Measurements from ENCODE around the gene PODNL1. TPM values are rescaled to one million over a fixed set of nuclear protein-coding genes. Genes with fewer than 3 reads are reported as not detected.
A peak's percentile ranks its signal among the peaks of the same experiment; 100 is the strongest.

Gene PODNL1
- total RNA-seq, 1 experiment from 2014 or later, result 0.37 TPM

DNA sequence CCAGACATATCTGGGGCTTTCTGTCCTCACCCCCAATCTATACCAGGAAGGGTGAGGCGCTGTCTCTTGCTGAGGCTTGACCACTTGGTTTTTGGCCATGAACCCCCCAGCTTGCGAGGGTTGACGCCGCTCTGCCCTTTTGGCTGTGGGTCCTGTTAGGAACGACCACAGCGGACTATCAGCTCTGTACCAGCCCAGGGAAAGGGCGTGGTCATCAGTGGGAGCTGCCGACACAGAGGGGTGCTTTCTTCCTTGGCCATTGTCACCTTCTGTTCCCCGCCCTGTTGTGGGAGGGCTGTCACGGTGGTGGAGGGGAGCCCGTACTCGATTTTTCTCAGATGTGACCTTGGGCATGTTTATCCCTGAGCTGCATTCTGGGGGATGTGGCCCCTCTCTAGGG is 19.8 kb upstream of the PODNL1 start:
- no peak for DNase-seq (ENCODE audit: low read depth)

DNA sequence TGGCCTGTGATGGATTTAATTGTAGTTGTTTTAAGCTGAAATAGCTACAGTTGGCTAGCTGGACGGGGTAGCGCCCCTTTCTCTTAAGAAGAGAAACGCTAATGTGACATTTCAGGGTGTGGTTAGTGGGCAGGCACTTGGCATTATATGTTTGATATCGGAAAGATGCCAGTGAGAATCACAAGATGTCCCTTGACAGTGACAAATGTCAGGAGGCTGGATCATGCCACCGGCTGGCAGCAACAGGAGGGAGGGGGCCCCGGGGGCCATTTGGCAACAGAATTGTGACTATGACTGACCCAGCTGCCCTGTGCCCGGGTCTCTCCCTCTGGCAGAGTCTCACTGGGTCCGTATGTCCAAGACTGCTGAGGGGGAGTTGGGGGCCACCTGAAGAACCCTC is 18.8 kb upstream of the PODNL1 start:
- no peak for DNase-seq (ENCODE audit: low read depth)

DNA sequence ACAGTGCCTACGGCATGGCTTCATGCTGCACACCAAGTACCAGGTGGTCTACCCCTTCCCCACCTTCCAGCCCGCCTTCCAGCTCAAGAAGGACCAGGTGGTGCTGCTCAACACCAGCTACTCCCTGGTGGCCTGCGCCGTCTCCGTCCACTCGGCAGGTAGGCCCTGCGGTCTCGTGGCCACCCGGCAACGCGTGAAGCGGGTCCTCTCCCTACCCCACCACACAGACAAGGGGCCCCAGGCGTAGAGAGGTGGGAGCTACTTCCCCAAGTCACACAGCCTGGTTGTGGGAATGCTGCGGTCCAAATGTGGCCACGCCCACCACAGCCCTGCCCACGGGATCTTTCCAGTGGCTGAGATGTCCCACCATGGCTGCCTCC is 18.1 kb upstream of the PODNL1 start:
- DNase-seq (ENCODE audit: low read depth), result no peak

DNA sequence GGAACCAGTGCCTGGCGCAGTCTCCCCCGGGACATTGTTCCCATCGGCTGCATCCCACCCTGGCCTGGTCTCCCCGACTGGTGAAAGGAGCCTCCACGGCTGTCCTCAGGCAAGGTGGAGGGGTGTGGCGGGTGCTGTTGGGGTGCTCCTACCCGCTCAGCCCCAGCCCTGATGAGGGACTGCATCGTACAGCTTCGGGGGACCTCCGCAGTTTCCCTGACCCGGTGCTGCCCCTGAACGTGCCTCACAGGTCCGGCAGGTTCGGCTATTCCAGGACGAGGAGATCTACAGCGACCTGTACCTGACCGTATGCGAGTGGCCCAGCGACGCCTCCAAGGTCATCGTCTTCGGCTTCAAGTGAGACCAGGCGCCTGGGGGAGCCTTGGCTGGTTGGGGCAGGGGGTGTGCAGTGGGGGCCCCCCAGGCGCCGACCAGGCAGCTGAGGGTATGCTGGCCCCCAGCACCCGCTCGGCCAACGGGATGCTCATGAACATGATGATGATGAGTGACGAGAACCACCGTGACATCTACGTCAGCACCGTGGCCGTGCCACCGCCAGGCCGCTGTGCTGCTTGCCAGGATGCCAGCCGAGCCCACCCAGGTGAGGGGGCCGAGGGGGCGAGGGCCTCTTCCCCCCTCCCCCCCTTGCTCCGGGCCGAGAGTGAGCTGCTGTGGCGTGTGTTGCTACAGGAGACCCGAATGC is 17.6 kb upstream of the PODNL1 start:
- DNase-seq (ENCODE audit: low read depth), result no peak

DNA sequence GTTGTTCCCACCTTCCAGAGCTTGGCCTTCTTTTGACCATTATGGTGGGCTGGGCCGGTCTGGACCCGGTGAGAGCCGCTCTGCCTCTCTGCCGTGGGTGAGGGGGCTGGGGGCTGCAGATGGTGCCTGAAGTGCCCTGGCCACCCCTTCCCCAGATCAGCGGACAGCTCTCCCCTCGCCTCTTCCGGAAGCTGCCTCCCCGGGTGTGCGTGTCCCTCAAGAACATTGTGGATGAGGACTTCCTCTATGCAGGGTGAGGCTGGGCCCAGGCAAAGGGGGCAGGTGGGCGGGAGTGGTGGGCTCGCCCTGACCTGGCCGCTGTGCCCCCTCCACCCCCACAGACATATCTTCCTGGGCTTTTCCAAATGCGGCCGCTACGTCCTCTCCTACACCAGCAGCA is 16.0 kb upstream of the PODNL1 start:
- DNase-seq (ENCODE audit: low read depth), result no peak

DNA sequence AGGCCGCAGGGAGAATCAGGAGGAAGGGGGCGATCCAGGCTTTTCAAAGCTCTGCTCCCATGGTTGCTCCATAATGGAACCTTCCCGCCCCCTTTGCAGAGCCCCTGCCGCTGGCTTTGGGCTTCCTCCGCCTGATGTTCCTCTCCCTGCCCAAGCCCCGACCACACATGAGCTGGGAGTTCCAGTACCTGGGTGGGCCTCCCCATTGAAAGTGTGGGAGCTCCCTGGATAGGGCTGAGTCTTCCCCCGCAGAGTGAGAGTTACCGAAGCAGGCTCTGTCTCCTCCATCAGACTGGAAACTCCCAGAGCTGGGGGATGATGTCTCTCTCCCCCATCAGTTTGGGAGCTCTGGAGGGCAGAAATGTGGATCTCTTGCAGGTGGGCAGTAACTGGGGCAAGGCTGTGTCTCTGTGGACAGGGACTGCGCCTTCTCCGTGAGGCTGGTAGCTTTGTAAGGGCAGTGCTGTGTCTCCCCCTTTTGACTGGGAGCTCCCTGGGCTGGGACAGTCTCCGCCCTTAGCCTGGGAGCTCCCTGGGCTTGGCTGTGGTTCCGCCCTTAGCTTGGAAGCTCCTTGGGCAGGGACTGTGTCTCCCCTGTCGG is 14.8 kb upstream of the PODNL1 start:
- peak; percentile 51 for DNase-seq (ENCODE audit: low read depth)

DNA sequence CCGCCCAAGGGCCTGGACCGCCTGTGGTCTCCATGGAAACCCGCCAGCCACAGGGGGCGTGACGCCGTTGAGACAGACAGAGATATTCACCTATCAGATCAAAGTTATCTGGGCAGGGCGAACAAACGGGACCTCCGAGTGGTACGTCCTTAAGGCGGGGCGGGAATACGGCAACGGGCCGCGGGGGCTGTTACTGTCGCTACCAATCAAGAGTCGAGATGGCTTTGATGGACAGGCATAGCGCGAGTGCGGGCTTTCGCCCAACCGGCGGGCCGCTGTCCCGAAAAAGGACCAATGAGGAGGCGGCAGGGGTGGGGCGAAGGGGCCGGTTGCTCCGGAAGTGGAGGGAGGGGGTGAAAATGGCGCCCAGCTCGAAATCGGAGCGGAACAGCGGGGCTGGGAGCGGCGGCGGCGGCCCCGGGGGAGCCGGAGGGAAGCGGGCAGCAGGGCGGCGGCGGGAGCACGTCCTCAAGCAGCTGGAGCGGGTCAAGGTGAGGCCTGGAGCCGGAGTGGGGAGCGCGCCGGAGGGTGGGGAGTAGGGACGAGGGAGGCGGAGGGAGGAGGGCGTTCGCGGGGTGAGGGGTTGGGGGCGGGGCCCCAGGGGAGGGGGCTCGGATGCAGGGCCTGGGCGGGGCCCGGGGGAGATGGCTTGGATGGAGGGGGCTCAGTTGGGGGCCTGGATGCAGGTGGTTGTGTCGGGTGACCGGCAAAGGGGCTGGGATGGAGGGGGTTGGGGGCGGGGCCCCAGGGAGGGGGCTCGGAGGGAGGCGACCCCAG is 14.1 kb upstream of the PODNL1 start, which contains the start of gene DCAF15:
TSS of gene DCAF15 (plus strand) at position 356 of the 777 bp plus-strand sequence. CDS start at position 360, 4 bp downstream.
- peak; percentile 99 for DNase-seq (ENCODE audit: low read depth)

DNA sequence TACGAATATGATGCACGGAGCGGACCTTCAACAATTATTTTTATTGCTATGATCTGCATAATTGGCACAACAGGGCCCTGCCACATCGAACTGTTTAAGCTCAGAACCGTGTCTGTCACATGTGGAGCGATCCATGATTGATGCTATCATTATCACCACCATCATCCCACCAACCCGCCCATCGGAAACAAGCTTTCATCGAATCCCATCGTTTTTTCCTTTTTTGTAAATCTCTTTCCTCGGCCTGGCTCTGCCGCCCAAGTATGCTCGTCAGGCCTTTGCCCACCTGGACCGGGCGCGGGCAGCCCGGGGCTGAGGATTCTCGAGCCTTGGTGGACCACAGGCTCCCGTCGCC is 13.6 kb upstream of the PODNL1 start:
- no peak for DNase-seq (ENCODE audit: low read depth)

DNA sequence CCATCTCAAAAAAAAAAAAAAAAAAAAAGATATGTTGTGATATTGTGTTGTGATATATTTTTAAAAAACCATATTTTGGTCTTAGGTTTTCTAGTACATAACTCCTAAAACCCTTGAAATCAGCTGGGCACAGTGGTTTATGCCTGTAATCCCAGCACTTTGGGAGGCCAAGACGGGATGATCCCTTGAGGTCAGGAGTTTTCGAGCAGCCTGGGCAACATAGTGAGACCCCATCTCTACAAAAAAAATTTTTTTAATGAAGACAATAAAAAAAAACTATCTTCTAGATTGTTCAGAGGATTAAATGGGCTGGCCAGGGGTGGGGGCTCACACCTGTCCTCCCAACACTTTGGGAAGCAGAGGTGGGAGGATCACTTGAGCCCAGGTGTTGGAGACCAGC is 12.8 kb upstream of the PODNL1 start:
- no peak for DNase-seq (ENCODE audit: low read depth)

DNA sequence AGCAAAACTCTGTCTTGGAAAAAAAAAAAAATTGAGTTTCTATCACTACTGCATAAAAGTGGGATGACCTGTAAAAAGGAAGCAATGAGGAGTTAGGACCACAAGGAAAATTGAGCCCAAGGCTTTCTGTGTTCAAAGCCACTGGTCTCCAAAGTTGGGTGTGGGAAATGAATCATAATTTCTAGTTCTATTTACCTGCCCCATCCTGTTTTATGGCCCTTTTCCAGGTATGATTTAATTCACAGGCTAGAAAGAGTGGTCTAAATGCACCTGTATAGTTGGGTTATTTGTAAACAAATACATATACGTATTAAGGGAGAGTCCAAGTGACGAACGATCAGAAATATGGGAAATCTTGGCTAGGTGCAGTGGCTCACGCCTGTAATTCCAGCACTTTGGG is 8.2 kb upstream of the PODNL1 start:
- DNase-seq (ENCODE audit: low read depth), result no peak

DNA sequence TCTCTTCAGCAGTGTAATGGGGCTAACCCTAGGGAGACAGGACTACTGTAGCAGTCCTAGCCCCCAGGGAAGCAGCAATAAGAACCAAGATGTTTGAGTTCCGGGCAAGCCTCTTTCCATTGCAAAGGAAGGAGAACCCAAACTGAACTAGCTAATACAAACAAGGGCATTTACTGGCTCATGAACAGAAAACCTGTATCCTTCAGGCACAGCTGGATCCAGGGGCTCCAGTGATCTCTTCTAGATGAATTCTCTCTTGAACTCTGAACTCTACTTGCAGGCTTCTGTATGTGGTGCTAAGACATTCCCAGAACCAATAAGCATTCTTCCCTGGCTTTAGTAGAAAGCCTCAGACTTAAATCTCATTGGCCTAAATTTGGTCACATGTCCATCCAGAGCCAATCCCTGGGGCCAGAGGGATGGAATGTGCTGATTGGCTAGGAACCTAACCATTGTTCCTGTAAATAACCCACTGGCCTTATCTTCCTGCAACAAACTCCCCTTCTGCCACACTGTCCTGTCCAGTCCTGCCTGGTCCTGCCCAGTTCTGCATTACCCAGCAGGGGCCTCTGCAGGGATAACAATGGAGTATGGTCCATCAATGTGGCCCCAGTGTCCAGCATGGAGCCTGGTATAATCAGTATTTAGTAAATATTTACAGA is 3.9 kb upstream of the PODNL1 start:
- peak; percentile 11 for DNase-seq (ENCODE audit: low read depth)

DNA sequence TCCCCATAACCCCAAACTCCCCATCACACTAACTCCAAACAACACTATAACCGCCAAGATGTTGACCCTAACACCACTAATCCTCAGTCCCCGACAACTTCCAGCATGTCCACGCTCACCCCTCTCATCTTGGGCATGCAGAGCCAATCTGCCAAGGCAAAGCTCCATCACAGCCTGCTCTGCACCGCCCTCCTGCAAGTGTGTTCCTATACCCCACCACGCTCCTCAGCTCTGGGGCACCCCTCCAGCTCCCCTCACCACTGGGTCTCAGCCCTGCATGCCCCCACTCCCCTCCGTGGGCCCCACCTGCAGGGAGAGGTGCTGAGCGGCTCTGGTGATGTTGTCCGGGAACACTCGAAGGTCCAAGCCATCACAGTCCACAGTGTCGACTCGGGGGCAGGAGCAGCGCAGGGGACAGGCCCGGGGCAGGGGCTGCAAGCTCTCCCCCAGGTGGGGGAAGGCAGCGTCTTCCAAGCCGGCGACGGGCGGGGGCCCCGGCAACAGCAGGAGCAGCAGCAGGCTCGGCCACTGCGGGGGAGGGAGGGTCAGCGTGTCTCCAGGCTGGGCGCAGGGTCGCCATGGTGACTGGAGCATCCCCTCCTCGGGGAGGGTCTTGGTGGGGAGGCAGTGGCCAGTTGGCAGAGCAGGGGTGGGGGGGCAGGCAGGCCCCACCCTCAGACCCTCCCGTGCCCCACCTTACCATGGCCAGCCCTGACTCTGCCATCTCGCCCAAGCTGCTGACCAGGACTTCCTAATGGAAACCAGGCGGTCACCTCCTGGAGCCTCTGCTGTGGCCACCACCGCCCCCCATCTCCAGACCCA is 527 bp downstream of the PODNL1 start:
- DNase-seq (ENCODE audit: low read depth), result no peak

DNA sequence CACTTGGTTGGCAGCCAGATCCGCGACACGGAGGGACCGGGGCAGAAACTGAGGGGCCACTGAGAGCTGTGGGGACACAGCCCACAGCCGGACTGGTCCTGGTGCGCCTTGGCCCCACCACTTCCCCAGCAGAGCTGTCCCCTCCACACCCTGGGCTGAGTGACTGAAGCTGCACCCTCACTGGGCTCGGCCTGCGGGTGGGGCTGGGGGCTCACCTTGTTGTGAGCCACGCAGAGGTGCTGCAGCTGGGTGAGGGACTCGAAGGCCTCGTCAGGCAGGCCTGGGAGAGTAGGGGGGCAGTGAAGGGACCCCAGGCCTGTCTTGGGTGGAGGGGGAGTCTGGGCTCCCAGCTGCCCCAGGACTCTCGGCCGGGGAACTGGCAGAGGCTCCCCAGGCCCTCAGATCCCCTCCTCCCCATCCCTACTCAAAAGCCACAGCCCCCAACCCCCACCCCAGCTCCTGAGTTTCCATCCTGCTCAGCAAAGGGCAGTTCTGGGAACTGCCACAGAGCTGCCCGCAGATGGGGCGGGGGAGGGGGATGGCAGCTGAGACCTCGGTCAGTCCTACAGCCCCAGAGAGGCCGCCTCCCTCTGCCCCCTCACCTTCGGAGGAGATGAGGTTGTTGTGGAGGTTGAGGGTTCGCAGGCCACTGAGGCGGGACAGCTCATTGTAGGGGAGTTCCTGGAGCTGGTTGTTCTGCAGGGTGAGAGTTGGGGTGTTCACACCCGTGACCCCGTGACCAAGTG is 2.3 kb downstream of the PODNL1 start:
- DNase-seq (ENCODE audit: low read depth), result no peak

DNA sequence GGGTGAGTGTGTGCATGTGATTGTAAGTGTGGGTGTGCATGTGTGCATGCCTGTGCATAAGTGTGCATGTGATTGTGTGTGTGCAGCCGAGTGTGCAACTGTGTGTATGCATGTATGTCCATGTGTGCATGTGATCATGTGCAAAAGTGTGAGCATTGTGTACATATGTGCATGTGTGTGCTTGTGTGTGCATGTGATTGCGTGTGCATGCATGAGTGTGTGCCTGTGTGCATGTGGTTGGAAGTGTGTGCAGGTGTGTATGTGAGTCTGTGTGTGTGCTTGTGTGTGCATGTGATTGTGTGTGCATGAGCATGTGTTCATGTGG is 3.5 kb downstream of the PODNL1 start:
- no peak for DNase-seq (ENCODE audit: low read depth)

DNA sequence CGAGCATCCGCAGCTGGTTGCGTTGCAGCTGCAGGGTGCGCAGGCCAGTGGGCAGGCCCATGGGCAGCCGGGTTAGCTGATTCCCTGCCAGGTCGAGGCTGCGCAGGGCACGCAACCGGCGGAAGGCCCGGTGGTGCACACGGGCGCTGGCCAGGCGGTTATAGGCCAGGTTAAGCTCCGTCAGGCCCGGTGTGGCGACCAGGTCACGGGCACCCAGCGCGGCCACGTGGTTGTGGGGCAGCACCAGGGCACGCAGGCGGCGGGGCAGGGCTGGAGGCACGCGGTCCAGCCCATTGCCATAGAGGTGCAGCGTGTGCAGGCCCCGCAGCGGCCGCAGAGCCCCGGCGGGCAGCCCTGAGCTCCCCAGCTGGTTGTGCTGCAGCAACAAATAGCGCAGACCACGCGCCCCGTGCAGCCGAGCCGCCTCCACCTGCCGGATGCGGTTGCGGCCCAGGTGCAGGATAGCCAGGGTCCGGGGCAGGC is 5.3 kb downstream of the PODNL1 start:
- DNase-seq (ENCODE audit: low read depth), result no peak

DNA sequence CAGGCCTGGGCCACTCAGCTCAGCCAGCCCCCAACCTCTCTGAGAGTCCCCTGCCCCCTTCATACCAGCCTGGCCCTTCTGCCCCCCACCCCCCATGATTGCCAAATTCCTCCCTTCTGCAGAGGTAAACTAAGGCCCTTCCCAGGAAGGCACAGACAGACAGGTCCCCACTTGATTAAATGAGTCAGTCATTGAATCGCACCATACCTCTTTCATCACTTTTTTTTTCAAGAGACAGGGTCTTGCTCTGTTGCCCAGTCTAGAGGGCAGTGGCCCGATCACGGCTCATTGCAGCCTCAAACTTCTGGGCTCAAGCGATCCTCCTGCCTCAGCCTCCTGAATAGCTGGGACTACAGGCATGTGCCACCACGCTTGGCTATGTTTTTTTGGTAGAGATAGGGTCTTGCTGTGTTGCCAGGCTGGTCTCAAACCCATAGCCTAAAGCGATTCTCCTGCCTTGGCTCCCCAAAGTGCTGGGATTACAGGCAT is 6.0 kb downstream of the PODNL1 start:
- no peak for DNase-seq (ENCODE audit: low read depth)

DNA sequence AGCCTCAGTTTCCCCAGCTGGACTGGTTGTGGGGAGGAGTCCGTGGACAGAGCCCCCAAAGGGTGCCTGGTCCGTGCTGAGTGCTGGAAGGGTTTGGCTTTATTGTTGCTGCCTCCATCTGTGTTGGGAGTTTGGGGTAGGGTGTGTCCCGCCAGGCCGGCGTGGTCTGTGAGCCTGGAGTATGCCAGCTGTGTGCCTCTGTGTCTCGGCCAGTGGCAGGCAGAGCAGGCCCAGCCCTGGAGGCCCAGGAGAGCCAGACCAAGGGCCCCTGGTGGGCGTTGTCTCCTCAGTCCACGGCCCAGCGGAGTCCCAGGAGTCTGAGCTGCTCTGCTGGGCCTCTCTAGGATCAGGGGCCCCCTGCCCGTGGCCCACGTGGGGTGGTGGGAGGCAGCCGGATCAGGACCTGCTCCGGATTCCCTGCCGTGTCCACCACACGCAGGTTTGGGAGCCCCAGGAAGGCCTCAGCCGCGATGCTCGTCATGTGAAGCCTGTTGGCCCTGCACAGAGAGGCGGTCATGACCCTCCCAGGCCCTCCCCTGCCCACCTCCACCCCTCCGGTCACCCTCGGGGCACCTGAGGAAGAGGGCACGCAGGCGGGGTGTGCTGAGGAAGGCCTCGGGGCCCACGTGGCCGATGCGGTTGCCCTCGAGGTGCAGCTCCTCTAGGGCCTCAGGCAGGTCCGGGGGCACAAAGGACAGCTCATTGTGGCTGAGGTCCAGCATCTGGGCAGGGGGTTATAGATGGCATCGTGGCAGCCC is 6.6 kb downstream of the PODNL1 start:
- DNase-seq (ENCODE audit: low read depth), result no peak

DNA sequence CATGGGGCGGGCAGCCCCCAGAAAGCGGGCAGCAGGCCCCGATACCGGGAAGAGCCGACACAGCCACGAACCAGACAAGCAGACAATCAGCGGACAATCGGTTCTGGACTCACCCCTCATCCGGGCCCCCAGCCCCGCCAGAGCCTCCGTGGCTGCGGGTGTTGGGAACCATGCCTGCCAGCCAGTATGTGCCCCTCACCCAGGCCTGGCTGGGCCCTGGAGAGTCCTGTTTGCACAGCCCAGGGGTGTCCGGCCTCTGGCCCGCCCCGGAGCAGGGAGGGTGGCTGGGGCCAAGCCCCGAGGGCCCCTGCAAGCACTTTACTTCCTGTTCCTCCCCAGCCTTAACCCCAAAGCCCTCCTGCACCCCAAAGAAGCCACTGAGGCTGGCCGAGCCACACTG is 7.8 kb downstream of the PODNL1 start:
- DNase-seq (ENCODE audit: low read depth), result no peak

DNA sequence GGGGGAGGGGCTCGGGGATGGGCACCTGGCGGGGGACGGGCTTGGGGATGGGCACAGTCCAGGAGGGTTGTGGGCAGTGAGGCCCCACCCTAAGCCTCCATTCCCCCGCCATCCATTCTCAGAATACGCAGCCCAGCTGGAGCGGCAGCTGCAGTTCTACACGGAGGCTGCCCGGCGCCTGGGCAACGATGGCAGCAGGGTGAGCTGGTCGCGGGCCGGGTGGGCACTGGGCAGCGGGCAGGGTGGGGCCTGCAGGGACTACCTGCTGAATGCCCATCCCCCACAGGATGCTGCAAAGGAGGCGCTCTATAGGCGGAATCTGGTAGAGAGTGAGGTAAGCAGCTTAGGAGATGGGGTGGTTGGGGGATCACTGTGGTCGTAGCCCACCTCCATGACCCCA is 8.3 kb downstream of the PODNL1 start:
- DNase-seq (ENCODE audit: low read depth), result no peak

DNA sequence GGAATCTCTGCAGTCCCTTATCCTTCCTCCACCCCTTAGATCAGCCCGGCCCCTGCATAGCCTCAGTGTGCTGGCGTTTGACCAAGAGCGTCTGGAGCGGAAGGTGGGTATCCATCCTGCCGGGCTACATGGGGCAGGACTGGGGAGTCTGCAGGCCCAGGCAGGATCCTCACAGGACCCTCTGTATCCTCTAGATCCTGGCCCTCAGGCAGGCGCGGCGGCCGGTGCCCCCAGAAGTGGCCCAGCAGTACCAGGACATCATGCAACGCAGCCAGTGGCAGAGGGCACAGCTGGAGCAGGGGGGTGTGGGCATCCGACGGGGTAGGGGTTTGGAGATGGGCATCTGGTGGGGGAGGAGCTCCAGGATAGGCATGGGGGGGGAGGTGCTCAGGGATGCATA is 8.9 kb downstream of the PODNL1 start:
- DNase-seq (ENCODE audit: low read depth), result no peak

Data from HT1080 (cell line).